Subcutaneous abdominal adipose tissue (tissue), 5 donors: ENCODE measurements around the gene OR12D1.
"Not testable (repeated sequence)": the region's sequence is repeated elsewhere in the genome, so short reads cannot be mapped to it uniquely, and the experiment has no call there.

ENCODE experiments used
- H3K27ac ChIP-seq: one replicate; pipeline ENCODE4 v1.7.0; 2013; ENCODE audit warnings: low read depth, mild to moderate bottlenecking, inconsistent platforms, low read length, moderate library complexity
- H3K27me3 ChIP-seq, 5 donors: one replicate each; pipeline ENCODE4 v1.7.0; 2013; ENCODE audit warnings: low read length in 5 of 5, inconsistent platforms in 1 of 5; ENCODE audit not compliant: control insufficient read depth in 5 of 5, insufficient read depth in 4 of 5
- H3K36me3 ChIP-seq, 5 donors: one replicate each; pipeline ENCODE4 v1.7.0; 2013; ENCODE audit warnings: low read length in 5 of 5; ENCODE audit not compliant: control insufficient read depth in 5 of 5, insufficient read depth in 5 of 5
- H3K4me1 ChIP-seq, 5 donors: one replicate each; pipeline ENCODE4 v1.7.0; 2013; ENCODE audit warnings: low read length in 5 of 5, mild to moderate bottlenecking in 3 of 5, moderate library complexity in 1 of 5; ENCODE audit not compliant: control insufficient read depth in 5 of 5, insufficient read depth in 5 of 5
- H3K4me3 ChIP-seq, 5 donors: one replicate each; pipeline ENCODE4 v1.7.0; 2013; ENCODE audit warnings: low read length in 5 of 5, low read depth in 1 of 5
- H3K9ac ChIP-seq, 5 donors: one replicate each; pipeline ENCODE4 v1.7.0; 2013; ENCODE audit warnings: low read length in 5 of 5, mild to moderate bottlenecking in 4 of 5, moderate library complexity in 3 of 5
- H3K9me3 ChIP-seq, 5 donors: one replicate each; pipeline ENCODE4 v1.7.0; 2013; ENCODE audit warnings: low read length in 5 of 5; ENCODE audit not compliant: control insufficient read depth in 5 of 5
- donor health status: healthy.
- donor health status: healthy.
- donor health status: healthy.
- donor health status: healthy.
- donor health status: healthy.

The OR12D1 gene

DNA sequence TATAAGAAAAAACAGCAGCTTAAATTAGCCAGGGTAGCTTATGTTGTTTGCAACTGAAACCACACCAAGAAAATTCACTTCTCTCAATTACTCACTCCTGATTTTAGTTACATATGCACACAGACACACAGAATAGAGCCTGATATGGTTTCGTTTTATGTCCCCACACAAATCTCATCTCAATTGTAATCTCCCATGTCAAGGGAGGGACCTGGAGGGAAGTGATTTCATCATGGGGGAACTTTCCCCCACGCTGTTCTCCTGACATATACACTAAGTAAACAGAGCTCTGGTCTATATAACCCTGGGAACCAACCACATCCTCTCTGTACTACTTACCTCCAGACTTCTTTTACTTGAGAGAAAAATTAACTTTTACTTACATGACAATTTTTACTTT lies 9.8 kb downstream of the OR12D1 start:
- Histone ChIP-seq H3K9ac (no peak overlapping the region), H3K27ac (no peak overlapping the region), H3K36me3 (no peaks in the 10 kb centered on the region), H3K27me3 (no peaks in the 10 kb centered on the region), H3K9me3 (peaks cover 0 to 2% (median 0%) of the 10 kb centered on the region in 5 donors), H3K4me3 (no peak overlapping the region), H3K4me1 (no peaks in the 10 kb centered on the region)

DNA sequence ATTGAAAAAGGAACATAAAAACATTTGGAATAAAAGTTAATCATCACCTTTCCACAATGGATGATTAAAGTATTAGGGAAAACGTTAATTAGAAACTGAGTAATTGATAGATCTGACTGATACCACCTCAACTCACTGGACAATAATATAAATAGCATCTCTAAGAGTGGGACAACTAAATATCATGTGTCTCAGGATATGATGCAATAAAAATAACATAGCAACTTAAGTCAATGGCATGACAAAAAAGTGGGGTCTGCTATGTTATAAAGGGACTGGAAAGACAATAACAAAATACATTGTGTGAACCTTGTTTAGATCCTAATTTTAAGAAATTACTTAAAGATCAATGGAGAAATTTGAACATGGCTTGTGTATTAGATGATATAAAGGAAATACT lies 10.3 kb downstream of the OR12D1 start:
- no peak overlapping the region for H3K9ac ChIP-seq
- no peaks in the 10 kb centered on the region for H3K27me3 ChIP-seq
- peaks cover 0 to 2% (median 0%) of the 10 kb centered on the region in 5 donors for H3K9me3 ChIP-seq
- no peak overlapping the region for H3K27ac ChIP-seq
- H3K4me1 ChIP-seq: no peaks in the 10 kb centered on the region
- no peak overlapping the region for H3K4me3 ChIP-seq
- H3K36me3 ChIP-seq: no peaks in the 10 kb centered on the region

DNA sequence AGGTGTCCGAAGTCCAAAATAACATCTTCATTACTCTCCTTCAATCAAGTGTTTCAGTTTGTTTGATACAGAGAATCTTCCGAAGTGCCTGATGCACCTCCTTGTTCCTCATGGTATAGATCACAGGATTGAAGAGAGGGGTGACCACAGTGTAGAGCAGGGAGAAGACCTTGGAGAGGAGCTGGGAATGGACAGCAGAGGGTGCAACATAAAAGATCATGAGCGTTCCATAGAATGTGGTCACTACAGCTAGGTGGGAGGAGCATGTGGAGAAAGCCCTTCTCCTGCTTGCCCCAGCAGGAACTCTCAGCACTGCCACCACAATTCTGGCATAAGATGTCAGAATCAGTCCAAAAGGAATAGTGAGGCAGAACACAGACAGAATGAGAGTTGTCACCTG lies 11.9 kb downstream of the OR12D1 start:
- no peaks in the 10 kb centered on the region for H3K36me3 ChIP-seq
- H3K9ac ChIP-seq: no peak overlapping the region
- H3K27ac ChIP-seq: no peak overlapping the region
- no peaks in the 10 kb centered on the region for H3K9me3 ChIP-seq
- H3K27me3 ChIP-seq: no peaks in the 10 kb centered on the region
- no peak overlapping the region for H3K4me3 ChIP-seq
- no peaks in the 10 kb centered on the region for H3K4me1 ChIP-seq

DNA sequence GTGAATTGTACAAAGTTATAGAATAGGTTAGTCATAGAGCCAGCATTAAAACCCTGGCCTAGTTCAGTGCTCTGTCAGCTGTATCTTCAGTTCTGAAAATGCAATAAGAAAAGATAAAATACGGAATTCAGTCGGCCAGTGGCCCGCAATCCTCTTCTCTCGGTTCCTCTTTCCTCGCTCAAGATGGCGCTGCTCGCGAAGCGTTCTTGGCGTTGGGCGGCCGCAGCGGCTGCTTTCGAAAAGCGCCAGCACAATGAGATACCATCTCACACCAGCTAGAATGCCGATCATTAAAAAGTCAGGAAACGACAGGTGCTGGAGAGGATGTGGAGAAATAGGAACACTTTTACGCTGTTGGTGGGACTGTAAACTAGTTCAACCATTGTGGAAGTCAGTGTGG lies 22.0 kb downstream of the OR12D1 start:
- not testable (repeated sequence) for H3K36me3 ChIP-seq, H3K4me3 ChIP-seq, H3K4me1 ChIP-seq, H3K9me3 ChIP-seq, H3K27ac ChIP-seq, H3K9ac ChIP-seq, H3K27me3 ChIP-seq

DNA sequence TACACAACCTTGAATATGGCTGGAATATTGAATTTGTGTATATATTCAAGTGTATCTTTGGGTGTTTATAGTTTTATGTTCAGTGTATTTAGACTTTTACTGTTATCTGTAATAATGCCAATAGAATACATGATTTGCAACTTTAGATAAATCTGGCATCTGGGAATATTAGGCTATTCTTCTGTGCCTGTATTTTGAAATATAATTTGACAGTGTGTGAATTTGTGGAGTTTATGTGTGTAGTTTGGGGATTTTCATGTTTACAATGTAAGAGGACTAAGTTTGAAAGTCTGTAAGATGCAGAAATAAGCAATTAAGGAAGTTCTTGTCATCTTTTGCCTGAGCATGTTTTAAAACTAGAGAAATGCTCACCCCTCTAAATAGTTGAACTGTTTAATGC lies 24.3 kb downstream of the OR12D1 start, which contains the start of gene OR10C1:
Gene OR10C1, plus strand, starts transcription at position 301 of the 400 bp plus-strand sequence. CDS start 710 bp downstream, outside the sequence.
- H3K36me3 ChIP-seq: no peaks in the 10 kb centered on the region
- no peak within 1 kb of the TSS for H3K27ac ChIP-seq
- no peaks in the 10 kb centered on the region for H3K4me1 ChIP-seq
- H3K4me3 ChIP-seq: no peak within 1 kb of the TSS
- H3K9ac ChIP-seq: no peak within 1 kb of the TSS
- H3K27me3 ChIP-seq: peaks cover 0 to 3% (median 0%) of the 10 kb centered on the region in 5 donors
- peaks cover 0 to 2% (median 0%) of the 10 kb centered on the region in 5 donors for H3K9me3 ChIP-seq

DNA sequence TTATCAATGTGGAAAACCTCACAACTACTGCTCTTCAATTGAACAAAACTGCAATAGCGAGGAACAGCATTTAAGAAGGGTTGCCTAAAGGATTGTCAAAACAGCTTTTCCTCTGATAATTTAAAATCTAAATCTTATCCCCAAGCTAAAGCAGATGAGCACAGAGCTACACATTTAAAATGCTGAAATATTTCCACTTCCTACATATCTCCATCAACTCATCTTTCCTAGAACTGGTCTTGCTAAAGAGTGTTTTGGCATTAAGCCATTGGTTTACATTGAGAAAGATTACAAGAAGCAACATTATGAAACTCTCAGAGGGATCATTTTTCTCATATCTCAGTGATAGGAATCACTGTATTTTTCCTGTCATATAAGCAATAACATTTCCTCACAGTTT lies 28.0 kb downstream of the OR12D1 start:
- no peaks in the 10 kb centered on the region for H3K4me1 ChIP-seq
- H3K4me3 ChIP-seq: no peak overlapping the region
- no peak overlapping the region for H3K9ac ChIP-seq
- H3K27me3 ChIP-seq: peaks cover 0 to 7% (median 0%) of the 10 kb centered on the region in 5 donors
- H3K36me3 ChIP-seq: no peaks in the 10 kb centered on the region
- H3K9me3 ChIP-seq: peaks cover 0 to 6% (median 2%) of the 10 kb centered on the region in 5 donors
- no peak overlapping the region for H3K27ac ChIP-seq

DNA sequence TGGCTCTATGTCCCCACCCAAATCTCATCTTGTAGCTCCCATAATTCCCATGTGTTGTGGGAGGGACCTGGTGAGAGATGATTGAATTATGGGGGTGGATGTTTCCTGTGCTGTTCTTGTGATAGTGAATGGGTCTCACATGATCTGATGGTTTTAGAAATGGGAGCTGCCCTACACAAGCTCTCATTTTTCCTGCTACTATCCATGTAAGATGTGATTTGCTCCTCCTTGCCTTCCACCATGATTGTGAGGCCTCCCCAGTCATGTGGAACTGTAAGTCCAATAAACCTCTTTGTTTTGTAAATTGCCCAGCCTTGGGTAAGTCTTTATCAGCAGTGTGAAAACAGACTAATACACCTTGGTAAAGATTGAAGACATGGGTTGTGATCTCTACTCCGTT lies 29.3 kb downstream of the OR12D1 start:
- not testable (repeated sequence) for H3K9me3 ChIP-seq, H3K4me1 ChIP-seq, H3K9ac ChIP-seq, H3K27me3 ChIP-seq, H3K4me3 ChIP-seq, H3K36me3 ChIP-seq, H3K27ac ChIP-seq

DNA sequence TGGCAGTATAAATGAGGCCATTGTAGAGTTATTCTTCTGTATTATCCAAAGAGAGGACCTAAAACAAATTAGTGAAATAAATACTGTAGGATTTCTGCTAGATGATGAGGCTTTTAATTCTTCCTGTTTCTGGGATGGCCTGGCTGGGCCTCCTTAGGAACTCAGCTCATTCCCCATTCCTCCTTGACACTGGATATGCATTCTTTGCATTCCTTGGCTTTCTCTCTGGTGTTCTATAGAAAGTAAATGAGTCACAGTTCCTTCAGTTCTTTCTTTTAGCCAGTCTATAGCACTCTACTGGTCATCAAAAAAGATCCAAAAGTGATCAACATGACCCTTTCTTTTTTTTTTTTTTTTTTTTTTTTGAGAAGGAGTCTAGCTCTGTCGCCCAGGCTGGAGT lies 32.9 kb downstream of the OR12D1 start:
- no peaks in the 10 kb centered on the region for H3K4me1 ChIP-seq
- H3K27ac ChIP-seq: no peak overlapping the region
- H3K27me3 ChIP-seq: peaks cover 0 to 4% (median 0%) of the 10 kb centered on the region in 5 donors
- H3K9ac ChIP-seq: no peak overlapping the region
- peaks cover 0 to 11% (median 2%) of the 10 kb centered on the region in 5 donors for H3K9me3 ChIP-seq
- no peaks in the 10 kb centered on the region for H3K36me3 ChIP-seq
- no peak overlapping the region for H3K4me3 ChIP-seq

DNA sequence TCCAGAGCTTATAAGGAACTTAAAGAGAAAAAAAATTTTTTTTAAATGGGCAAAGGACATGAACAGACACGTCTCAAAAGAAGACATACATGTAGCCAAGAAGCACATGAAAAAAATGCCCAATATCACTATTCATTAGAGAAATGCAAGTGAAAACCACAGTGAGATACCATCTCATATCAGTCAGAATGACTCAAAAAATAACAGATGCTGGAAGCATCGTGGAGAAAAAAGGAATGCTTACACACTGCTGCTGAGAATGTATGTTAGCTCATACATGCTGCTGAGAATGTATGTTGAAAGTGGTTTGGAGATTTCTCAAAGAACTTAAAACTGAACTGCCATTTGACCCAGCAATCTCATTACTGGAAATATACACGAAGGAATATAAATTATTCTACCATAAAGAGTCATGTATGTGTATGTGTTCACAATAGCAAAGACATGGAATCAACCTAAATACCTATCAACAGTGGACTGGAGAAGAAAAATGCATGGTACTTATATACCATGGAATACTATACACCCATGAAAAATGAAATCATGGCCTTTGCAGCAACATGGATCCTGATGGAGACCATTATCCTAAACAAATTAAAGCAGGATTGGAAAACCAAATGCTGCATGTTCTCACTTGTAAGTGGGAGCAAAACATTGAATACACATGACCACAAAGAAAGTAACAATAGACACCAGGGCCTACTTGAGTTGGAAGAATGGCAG lies 36.9 kb downstream of the OR12D1 start:
- Histone ChIP-seq H3K9ac (no peak overlapping the region), H3K36me3 (no peaks in the 10 kb centered on the region), H3K4me3 (no peak overlapping the region), H3K9me3 (peaks cover 0 to 5% (median 0%) of the 10 kb centered on the region in 5 donors), H3K4me1 (no peaks in the 10 kb centered on the region), H3K27me3 (no peaks in the 10 kb centered on the region), H3K27ac (no peak overlapping the region)

DNA sequence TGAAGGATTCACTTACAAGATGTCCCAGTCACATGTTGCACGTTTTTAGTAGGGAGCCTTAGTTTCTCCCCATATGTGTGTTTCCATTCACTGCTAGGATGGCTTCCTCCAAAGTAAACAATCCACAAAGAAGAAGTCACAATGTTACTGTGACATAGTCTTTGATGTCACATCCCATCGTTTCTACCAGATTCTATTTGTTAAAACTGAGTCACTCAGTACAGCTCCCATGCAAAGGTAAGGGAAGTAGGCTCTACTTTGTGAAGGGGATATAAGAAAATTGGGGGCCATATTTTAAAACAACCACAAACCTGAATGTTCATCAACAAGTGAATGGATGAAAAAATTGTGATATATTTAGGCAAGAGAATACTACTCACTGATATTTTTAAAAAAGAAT lies 42.2 kb downstream of the OR12D1 start, which contains the start of the genes OR11A1 and OR2H1:
Gene OR11A1, minus strand, starts transcription at position 101 of the 400 bp plus-strand sequence. CDS start 29,430 bp downstream, outside the sequence.
Gene OR2H1, plus strand, starts transcription at position 185 of the 400 bp plus-strand sequence. CDS start 4,615 bp downstream, outside the sequence.
- Histone ChIP-seq H3K4me1 (no peaks in the 10 kb centered on the region), H3K4me3 (no peak within 1 kb of the TSS), H3K27me3 (no peaks in the 10 kb centered on the region), H3K27ac (no peak within 1 kb of the TSS), H3K36me3 (no peaks in the 10 kb centered on the region), H3K9ac (no peak within 1 kb of the TSS), H3K9me3 (no peaks in the 10 kb centered on the region)
